ENCODE results near the gene LAT.

Gene LAT

GRCh38 chr16:29007730-29008593 lies 23.1 kb downstream of the LAT start:
- in situ Hi-C loops (cut with MboI; ENCODE audit: low sequenced_read_pairs), result no loop called here

- in situ Hi-C loops (cut with MboI; ENCODE audit: low sequenced_read_pairs), result no loop called here
Observed at GRCh38 chr16:29009050-29009837, 24.4 kb downstream of the LAT start.

- in situ Hi-C loops (cut with MboI; ENCODE audit: low sequenced_read_pairs), result no loop called here
Observed at GRCh38 chr16:29009838-29010166, 24.9 kb downstream of the LAT start.

- in situ Hi-C loops (cut with MboI; ENCODE audit: low sequenced_read_pairs), result no loop called here
Observed at GRCh38 chr16:29011112-29011511, 26.3 kb downstream of the LAT start.

- in situ Hi-C loops (cut with MboI; ENCODE audit: low sequenced_read_pairs), result no loop called here
Observed at GRCh38 chr16:29011851-29012250, 27.0 kb downstream of the LAT start.

GRCh38 chr16:29012913-29013553 lies 28.2 kb downstream of the LAT start:
- in situ Hi-C loops (cut with MboI; ENCODE audit: low sequenced_read_pairs), result no loop called here

- in situ Hi-C loops (cut with MboI; ENCODE audit: low sequenced_read_pairs), result no loop called here
Observed at GRCh38 chr16:29014561-29015069, 29.8 kb downstream of the LAT start.

- in situ Hi-C loops (cut with MboI; ENCODE audit: low sequenced_read_pairs), result no loop called here
Observed at GRCh38 chr16:29022196-29022595, 37.3 kb downstream of the LAT start.

- in situ Hi-C loops (cut with MboI; ENCODE audit: low sequenced_read_pairs), result no loop called here
Observed at GRCh38 chr16:29023279-29024277, 38.7 kb downstream of the LAT start.

GRCh38 chr16:29024278-29024677 lies 39.4 kb downstream of the LAT start:
- in situ Hi-C loops (cut with MboI; ENCODE audit: low sequenced_read_pairs), result no loop called here

- in situ Hi-C loops (cut with MboI; ENCODE audit: low sequenced_read_pairs), result no loop called here
Observed at GRCh38 chr16:29025218-29025617, 40.4 kb downstream of the LAT start.

- in situ Hi-C loops (cut with MboI; ENCODE audit: low sequenced_read_pairs), result no loop called here
Observed at GRCh38 chr16:29025735-29026134, 40.9 kb downstream of the LAT start.

- in situ Hi-C loops (cut with MboI; ENCODE audit: low sequenced_read_pairs), result no loop called here
Observed at GRCh38 chr16:29028457-29029167, 43.8 kb downstream of the LAT start.

- in situ Hi-C loops (cut with MboI; ENCODE audit: low sequenced_read_pairs), result no loop called here
Observed at GRCh38 chr16:29029168-29029994, 44.5 kb downstream of the LAT start.

GRCh38 chr16:29030086-29030840 lies 45.4 kb downstream of the LAT start:
- in situ Hi-C loops (cut with MboI; ENCODE audit: low sequenced_read_pairs), result no loop called here
